HG02870 (cell line): ENCODE results near the gene RPL28.

Experiments used
- ATAC-seq: cut with Tn5 transposase; IDR thresholded peaks from one replicate; pipeline ENCODE4 v1.9.1; 2021; ENCODE audit warnings: mild to moderate bottlenecking, moderate library complexity; ENCODE audit not compliant: unreplicated experiment

Gene RPL28

DNA sequence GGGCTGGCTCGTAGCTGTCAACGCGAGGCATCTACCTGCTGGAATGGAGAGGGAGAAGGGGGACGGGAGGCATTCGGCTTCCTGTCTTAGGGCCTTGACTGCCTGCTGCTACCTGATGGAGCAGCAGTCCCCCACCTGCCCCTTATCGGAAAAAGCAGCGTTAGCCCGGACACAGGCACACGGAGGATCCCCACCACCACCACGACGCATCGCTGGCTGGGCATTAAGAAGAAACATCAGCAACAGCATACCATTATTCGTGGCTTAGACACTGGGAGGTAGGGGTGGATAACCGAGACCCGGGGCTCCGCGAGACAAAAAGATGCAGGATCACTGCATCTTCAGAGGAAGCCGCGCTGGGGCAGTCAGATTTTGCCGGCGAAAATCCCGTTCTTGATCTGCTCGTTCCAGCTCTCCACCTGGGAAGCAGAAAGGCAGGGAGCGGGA is 32.4 kb upstream of the RPL28 start:
- no peak for ATAC-seq

DNA sequence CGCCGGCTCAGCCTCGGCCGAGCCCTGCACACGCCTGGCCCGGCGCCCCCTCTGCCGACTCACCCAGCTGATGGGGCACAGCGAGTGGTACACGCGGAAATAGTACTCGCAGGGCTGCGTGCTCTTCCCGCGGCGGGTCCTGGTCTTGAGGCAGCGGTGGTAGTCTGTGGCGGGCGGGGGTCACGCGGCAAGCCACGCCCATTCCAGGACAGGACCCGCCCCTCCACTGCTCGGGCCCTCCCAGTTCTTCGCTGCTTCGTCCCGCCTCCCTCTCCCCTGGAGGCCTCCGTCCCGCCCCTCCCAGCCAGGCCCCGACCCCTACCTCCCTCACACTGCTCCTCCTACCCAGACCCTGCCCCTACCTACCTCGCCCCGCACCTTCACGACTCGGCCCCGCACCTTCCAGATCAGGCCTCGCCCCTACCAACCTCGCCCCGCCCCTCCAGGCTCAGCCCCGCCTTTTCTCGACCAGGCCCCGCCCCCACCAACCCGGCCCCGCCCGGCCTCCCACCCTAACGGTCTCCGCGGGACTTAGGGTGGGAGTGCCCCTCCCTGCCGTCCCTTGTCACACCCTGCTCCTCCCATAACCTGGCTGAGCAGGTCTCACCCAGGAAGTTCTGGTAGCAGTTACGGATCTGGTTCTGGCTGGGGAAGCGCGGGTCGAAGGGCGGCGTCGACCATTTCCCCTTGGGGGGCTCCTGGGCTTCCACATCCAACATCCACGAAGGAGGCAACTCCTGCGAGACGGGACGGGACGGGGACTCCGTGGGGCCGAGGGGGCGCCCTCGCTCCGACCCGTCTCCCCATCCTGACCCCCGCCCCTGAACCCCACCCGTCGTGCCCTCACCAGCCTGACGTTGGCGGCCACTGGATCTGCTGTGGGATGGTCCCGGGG is 31.7 kb upstream of the RPL28 start:
- ATAC-seq: no peak

DNA sequence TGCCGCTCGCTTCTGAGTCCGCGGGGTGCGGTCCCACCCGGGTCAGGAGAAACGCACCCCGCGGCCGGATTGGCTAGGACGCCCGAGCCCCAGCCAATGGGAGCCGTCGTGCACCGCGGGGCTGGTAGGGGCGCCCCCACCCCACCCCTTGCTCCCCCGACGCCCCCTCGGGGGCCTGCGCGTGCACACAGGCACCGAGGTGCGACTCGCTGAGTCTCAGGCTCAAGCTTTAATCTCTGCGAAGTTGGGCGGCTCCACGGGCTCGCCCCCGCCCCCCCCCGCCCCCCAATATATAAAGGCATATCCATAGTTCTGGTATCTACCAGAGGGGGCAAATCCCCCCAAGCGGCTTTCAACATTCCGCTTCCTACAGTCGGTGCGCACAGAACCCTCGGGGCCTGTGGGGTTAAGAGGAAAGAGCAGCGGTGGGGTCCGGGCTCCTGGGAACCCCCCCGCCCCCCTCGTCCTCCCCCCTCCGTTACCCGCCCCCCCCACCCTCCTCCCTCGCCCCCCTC is 31.0 kb upstream of the RPL28 start, which contains the start of gene COX6B2:
COX6B2 (minus strand) TSS at position 22 of the 515 bp plus-strand sequence. CDS start 198 bp downstream, outside the sequence.
- no peak for ATAC-seq

DNA sequence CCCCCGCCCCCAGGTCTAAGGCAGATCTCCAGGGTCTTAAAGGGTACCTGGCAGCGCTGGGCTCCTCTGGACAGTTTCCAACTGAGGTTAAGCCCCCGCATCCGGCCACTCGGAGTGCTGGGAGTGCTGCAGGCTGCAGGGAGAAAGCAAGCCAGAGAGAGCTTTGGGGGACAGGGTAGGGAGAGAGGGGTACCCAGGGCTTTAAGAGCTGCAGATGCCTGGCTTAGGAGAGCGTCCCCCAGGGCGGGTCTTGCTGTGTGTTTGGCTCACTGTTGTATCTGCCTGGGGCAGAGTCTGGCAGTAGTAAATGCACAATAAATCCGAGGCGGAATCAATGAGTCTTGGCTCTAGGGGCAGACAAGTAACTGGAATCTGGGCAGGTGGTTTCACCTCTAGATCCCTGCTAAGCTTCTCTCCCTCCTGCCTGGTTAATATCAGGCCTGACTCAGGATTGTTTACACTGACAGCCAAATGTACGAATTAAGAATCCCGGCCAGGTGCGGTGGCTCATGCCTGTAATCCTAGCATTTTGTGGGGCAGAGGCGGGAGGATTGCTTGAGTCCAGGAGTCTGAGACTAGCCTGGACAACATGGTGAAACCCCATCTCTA is 30.4 kb upstream of the RPL28 start:
- ATAC-seq: no peak

DNA sequence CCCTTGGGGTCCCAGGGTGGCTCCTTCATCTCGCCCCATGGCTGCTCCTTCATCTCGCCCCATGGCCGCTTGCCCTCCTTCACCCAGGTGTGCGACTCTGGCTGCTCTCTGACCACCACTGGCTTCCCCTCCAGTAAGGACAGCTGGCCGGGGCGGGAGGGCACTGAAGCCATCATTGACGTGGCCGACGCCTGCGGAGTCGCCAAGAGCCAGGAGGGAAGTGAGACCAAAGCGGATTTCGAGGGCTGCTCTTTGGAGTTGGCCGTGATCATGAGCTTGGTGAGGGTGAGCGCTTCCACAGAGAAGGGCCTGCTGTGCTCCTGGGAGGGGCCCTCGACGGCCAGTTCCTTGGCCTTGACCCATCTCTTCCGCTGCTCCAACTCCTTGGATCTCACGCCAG is 27.2 kb upstream of the RPL28 start:
- no peak for ATAC-seq

DNA sequence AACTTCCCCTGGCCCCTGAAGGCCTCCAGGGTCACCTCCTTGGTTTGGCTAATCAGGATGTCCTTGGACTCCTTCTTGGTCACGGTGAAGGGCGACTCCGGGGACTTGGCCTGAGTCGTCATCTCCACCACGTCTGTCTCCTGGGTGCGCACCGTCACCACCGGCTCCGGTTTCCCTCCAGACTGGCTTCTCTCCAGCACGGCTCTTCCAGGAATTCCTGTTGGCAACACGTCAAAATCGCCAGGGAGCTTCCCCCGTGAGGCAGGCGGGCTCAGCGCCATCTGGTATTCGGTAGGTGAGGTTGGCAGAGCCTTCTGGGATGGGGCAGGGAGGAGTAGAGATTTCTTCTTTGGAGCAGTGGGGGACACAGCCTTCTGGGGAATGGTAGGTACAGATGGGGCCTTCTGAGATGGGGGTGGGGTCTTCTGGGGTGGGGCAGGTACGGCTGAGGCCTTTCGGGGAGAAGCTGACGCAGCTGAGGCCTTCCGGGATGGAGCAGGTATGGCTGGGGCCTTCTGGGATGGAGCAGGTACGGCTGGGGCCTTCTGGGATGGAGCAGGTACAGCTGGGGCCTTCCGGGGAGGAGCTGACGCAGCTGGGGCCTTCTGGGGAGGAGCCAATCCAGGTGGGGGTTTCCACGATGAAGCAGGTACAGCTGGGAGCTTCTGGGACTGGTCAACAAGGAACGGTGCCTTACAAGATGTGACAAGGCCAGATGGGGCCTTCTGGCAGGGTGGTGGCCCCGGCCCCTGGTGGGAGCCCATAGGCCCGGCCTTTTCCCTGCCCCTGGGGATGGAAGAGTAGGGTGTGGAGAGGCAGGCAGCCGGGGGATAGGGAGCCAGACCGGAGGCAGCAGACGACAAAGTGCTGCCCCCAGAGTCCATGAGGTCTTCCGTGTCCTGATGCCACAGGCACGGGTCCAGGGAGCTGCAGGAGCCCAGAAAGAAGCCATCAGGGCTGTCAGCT is 26.5 kb upstream of the RPL28 start:
- no peak for ATAC-seq

DNA sequence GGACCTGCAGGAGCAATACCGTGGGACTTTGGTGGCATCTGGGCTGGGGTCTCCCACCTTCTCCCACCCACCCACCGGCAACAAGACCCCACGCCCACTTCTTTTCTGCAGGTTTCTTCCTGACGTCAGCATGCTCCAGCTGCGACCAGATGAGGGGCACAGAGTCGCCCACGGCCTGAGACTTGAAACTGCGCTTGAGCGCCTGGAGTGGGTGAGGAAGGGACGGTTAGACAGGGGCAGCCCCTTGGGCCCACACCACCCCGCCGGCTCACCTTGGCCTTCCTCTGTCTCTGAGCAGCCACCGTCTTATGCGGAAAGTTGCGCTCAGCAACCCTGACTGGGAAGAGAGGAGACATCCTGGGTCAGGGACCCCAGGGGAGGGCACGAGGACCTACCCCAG is 24.8 kb upstream of the RPL28 start:
- no peak for ATAC-seq

DNA sequence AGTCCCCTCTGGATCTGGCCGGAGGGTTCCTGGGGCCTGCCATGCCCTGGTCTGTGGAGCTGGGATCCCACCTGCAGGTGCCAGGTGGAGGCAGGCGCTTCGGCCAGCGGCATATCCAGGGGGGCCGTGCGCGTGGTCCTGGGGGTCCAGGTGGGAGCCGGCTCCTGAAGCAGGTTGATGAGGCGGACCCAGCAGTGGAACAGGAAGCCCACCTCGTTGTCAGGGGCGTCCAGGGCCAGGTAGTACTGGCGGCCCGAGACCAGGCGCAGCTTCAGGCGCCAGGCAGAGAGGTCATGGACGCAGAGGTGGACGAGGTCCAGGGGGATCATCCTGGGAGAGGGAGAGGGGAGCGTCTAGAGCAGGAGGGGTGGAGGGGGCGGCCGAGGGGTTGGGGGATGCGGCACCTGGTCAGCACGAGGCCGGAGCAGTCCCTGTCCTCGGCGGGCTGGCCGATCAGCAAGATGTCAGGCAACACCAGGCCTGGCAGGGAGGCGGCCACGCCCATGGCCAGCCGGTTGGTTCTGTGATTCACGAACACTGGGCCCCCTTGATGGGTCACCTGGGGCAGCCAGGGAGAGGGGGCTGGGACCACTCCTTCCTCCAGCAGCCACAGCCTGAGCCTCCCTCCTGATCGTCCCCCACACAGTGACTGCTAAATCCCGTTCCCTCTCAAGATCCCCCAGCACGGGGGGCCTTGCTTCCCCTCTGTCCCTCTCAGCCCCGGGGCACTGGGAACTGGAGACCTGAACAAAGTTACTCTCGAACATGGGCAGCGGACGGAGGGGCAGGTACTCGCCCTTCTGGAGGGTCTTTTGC is 23.4 kb upstream of the RPL28 start:
- ATAC-seq: no peak

DNA sequence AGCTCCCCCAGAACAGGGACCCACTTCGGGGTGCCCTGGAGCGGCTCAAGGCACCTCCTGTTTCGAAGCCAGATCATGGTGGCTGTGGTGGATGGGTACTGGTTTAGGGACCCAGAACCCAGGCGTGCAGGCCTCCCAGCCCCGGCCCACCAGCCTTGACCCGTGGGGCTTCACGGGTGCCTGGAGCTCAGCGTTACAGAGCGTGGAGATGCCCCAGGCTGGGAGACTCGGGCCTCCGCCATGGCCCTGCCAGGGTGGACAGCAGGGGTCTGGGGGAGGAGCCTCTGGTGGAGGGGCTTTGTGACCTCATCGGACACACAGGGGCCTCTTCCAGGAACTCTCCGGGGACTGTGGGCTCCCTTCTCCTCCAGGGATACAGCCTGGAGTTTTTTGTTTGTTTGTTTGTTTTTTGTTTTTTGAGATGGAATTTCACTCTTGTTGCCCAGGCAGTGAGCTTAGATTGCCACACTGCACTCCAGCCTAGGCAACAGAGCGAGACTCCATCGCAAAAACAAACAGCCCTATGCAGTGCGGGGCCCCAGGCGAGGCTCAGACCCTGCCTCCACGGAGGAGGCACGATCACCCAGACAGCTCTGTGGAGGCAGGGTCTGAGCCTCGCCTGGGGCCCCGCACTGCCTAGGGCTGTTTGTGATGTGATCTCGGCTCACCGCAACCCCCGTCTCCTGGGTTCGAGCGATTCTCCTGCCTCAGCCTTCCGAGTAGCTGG is 22.6 kb upstream of the RPL28 start, which contains the start of gene GARIN5B:
GARIN5B (minus strand) TSS at position 271 of the 727 bp plus-strand sequence; CDS start at position 77, 194 bp downstream.
- ATAC-seq: no peak

DNA sequence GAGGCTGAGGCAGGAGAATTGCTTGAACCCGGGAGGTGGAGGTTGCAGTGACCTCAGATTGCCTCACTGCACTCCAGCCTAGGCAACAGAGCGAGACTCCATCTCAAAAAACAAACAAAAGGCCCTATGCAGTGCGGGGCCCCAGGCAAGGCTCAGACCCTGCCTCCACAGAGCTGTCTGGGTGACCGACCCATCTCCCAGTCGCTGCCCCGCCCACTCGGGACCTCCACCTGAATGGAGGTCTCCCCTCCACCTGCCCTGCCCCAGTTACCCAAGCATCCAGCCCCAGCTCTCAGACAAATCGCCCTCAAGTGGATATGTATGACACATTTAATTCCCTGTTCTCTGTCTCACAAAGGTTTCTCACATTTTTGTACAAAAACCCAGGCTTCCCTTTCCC is 20.5 kb upstream of the RPL28 start:
- ATAC-seq: no peak

DNA sequence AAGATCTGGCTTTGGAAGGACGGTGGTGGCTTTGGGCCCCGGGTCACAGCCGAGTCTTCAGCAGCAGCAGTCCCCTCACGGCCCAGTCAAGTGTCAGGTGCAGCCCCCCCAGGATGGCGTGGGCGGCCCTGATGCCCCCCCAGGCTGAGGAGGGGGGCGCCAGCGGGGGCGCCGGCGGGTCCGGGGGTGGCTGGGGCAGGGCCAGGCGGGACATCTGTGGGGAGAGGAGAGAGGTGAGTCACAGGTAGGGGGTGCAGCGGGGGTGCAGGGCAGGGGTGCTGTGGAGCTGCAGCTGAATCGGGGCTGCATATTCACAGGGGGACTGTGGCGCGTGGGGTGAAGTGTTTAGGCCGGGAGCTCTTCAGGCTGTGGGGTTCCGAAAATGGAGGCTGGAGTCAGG is 19.8 kb upstream of the RPL28 start:
- ATAC-seq: no peak

DNA sequence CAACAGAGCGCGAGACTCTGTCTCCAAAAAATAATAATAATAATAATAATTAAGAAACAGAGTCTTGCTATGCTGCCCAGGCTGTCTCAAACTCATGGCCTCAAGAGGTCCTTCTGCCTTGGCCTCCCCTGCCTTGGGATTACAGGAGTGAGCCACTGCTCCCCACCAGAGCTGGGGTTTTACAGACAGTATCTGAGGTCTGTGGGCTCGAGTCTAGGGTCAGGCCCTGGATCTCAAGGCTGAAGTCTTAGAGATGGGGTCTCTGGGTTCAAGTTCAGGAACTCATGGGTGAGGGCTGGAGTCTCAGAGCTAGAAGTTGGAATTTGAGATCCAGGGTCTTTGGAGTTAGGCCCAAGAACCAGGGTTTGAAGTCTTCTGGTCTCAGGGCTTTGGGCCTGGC is 18.9 kb upstream of the RPL28 start:
- no peak for ATAC-seq

DNA sequence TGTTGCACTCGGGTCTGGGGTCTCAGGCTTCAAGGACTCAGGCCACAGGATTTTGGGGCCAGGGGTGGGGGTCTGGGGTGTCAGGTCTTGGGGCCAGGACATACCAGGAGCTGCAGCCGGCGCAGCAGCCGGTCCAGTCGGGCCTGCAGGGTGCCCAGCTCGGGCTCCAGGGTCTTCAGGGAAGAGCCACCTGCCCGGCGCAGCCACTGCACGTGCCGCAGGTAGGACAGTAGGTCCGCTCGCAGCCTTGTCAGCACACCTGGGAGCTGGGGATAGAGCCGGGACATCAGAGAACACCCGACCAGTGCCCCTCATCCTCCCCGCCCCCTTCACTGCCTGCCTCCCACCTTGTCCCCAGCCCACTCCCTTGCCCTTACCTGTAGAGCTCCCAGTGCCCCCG is 17.6 kb upstream of the RPL28 start:
- no peak for ATAC-seq

DNA sequence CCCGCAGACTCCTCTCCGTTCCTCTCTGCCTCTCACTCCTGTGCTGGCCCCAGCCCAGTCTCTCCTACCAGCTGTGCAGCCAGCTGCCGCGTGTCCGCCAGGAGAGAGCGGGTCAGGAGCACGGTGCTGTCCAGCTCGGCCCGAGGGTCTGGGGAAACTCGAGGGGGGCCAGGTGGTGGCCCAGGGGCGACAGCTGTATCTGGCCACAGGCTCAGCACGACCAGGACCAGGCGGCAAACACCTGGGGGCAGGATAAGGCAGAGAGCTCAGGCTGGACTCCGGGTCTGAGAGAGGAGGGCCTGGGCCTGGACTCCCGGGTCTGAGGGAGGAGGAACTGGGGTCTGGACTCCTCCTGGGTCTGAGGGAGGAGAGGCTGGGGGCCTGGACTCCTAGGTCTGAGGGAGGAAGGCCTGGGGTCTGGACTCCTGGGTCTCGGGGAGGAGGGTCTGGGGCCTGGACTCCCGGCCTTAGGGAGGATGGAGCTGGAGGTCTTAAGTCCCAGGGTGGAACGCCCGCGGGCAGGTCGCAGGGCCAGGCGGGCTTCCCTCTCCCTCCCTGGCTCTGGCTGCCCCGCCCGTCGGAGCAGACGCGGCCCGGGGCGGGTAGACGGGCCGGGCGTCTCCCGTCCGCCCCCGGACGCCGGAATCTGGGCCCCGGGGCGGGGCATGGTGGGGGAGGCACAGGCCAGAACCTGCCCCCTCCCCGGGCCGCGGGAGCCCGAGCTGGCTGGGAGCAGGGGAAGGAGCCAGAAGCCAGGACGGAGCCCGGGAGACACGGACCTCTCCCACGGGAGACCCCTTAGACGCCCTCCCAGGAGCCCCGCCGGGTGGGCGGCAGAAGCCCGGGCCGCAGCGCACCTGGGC is 16.8 kb upstream of the RPL28 start:
- ATAC-seq: no peak

DNA sequence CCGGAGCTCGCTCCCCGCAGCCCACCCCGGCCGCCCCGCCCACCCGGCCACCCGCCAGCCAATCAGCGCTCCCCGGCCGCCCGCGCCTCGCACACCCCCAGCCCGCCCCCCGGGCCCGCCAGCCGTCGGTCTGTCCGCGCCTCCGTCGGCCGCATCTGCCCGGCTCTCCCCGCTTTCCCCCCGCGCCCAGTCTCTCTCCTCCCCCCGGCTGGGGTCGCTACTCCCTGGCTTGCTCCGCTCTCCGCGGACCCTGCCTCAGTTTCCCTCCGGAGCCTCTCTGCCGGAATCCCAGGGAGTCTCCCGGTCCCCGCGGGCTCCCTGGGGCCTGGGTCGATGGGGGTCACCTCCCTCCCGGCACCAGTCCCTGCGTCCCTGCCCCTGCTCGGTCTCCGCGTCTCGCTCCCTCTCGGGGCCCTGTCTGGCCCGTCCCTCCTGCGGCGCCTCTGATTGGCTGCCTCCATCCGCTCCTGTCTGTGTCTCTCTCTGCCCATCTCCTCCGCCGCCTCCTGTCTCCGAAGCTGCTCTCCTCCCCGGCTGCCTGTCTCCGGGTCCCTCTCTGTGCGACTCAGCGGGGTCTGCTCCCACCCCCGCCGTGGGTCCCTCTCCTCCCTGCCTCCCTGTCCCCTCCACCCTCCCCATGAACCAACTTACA is 16.0 kb upstream of the RPL28 start:
- no peak for ATAC-seq

DNA sequence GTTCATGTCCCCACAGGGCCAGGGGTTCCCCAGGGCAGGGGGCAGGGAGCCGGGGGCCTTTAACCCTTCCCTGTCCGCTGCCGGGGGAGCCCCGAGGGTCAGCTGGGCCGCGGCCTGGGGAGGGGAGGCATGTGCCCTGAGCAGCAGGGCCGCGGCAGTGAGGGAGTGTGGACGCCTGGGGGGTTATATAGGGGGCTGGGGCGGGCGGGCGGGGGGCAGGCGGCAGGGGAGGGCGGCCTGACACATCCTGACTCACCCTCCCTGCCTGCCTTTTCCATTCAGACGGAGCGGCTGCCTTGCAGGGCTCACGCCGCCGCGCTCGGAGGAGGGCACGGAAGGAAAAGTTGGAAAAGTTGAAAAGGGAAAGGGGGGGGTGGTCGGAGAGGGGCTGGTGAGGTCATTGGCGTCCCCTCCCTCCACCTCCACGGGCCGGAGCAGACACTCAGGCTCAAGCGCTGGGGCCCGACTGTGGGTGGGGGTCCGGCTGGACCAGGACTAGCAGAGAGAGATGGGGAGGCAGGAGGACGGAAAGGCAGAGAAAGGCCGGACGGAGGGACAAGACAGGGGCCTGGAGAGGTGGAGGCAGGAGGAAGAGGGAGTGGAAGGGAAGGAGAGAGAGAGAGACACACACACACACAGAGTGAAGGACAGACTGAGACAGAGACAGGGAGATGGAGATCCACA is 15.3 kb upstream of the RPL28 start, which contains the start of gene IL11:
IL11 (minus strand) TSS at position 159 of the 684 bp plus-strand sequence; CDS start at position 6, 153 bp downstream.
- ATAC-seq: no peak
